Adrenal gland (tissue), 12 donors: ENCODE results near the gene SLC22A4. TPM values are rescaled to one million over a fixed set of nuclear protein-coding genes. Genes with fewer than 3 reads are reported as not detected.

Experiments used
- DNase-seq, 7 donors: peaks; one replicate each; pipeline ENCODE4 v3.0.0-alpha.2; 2019 to 2020
- H3K27ac ChIP-seq, 5 donors: fragments of 200-600 bp; sonication (generic) in 4 of 5; 1 replicate in 3 of 5; 2 replicates in 2 of 5; pipeline versions ENCODE4 v1.5.1 to v1.8.0; 2016 to 2020; ENCODE audit warnings: mild to moderate bottlenecking in 1 of 5
- H3K27me3 ChIP-seq: fragments of 200-600 bp; 2 replicates; pipeline ENCODE4 v1.8.0; 2021
- H3K36me3 ChIP-seq, 2 donors: fragments of 200-600 bp; replicated peaks in 1 of 2; 1 replicate in 1 of 2; 2 replicates in 1 of 2; pipeline versions ENCODE4 v1.5.1 to v1.8.0; 2018 to 2022
- H3K4me1 ChIP-seq, 2 donors: fragments of 200-600 bp; replicated peaks in 1 of 2; 1 replicate in 1 of 2; 2 replicates in 1 of 2; pipeline versions ENCODE4 v1.5.1 to v1.8.0; 2018 to 2021
- H3K4me3 ChIP-seq, 4 donors: fragments of 200-600 bp; sonication (generic) in 3 of 4; one replicate each; pipeline ENCODE4 v1.5.1; 2016 to 2018
- H3K9me3 ChIP-seq, 3 donors: fragments of 200-600 bp; sonication (generic) in 1 of 3; replicated peaks in 1 of 3; 1 replicate in 2 of 3; 2 replicates in 1 of 3; pipeline versions ENCODE4 v1.5.1 to v1.8.0; 2016 to 2021
- CTCF ChIP-seq, 6 experiments: fragments of 450-650 bp in 4 of 6; fragments of 200-600 bp in 2 of 6; sonication (generic) in 1 of 6; IDR thresholded peaks; 1 replicate in 5 of 6; 2 replicates in 1 of 6; pipeline versions ENCODE4 v1.5.1 to v1.8.0; 2016 to 2021; ENCODE audit warnings: antibody characterized with exemption in 6 of 6, mild to moderate bottlenecking in 2 of 6, moderate library complexity in 1 of 6
- POLR2A ChIP-seq, 2 donors: fragments of 450-650 bp; IDR thresholded peaks; one replicate each; pipeline ENCODE4 v1.6.1; 2017; ENCODE audit warnings: antibody characterized with exemption in 2 of 2, mild to moderate bottlenecking in 2 of 2, moderate library complexity in 1 of 2
- WGBS, 4 donors: extraction: QIAGEN DNeasy Blood & Tissue Kit in 2 of 4; methylation state at CpG; one replicate each; pipeline versions ENCODE4 v1.1.5 to v1.1.7; 2013 to 2017; 5-methylcytosine and 5-hydroxymethylcytosine counted together
- intact Hi-C, 2 donors: fragments of 100-400 bp; cut with DNase I; formaldehyde crosslinking; loops; one replicate each; pipeline versions ENCODE4 v1.14.1 to v1.15.0; 2022 to 2023
- microRNA-seq, 3 donors: library from miRNA; unstranded; fragments of <30 nt; microRNA quantifications; one replicate each; pipeline ENCODE4, GENCODE V29; 2017 to 2020
- polyA plus RNA-seq, 3 donors: library from polyadenylated mRNA; stranded (reverse); fragments of 200-250 nt in 2 of 3; fragments of 350-450 nt in 1 of 3; fragmentation: Illumina TruSeq in 1 of 3; extraction: RNeasy Lipid Tissue Mini Kit (QIAGEN cat#74804) in 1 of 3; gene quantifications; one replicate each; pipeline ENCODE4 v1.2.3, GENCODE V29; 2013 to 2014
- small RNA-seq, 2 donors: library from RNA; depleted of rRNA; stranded (forward); fragments of <200 nt; gene quantifications; one replicate each; pipeline ENCODE3, GENCODE V24; 2016
- total RNA-seq, 9 donors: library from RNA; depleted of rRNA in 4 of 9; stranded (reverse); fragments of >200 nt in 4 of 9; fragments of 120-200 nt in 1 of 9; fragmentation: NEBNext Ultra II Directional in 1 of 9; extraction: Animal tissue kit (Norgen Biotek cat#: 25700) in 1 of 9; gene quantifications; one replicate each; pipeline versions ENCODE4 v1.1.0 to v1.2.4, GENCODE V29; 2013 to 2023
- donor health status: healthy with polysubstance abuse.
- donor health status: Bipolar disorder and iron deficiency.
- donor health status: DM: yes; HTN: yes; CAD: no.
- donor health status: DM: no; HTN: no; CAD: no.
- donor health status: DM: no; HTN: no; CAD: no.
- donor health status: DM: yes; HTN: yes; CAD: no.

The SLC22A4 gene
- total and polyA plus RNA-seq, 12 donors = 1.4 to 8.2 (median 3.2) TPM

- Histone ChIP-seq H3K9me3 (no peaks in the 10 kb centered on the region), H3K27ac (no peak overlapping the region), H3K36me3 (peaks cover 0 to 24% of the 10 kb centered on the region in 2 donors), H3K27me3 (no peaks in the 10 kb centered on the region), H3K4me3 (no peak overlapping the region), H3K4me1 (peaks cover 8 to 18% of the 10 kb centered on the region in 2 donors)
- WGBS, 4 donors = 89 to 98% (median 95%) methylated on average over 5 to 6 of the region's 6 CpGs
- TF ChIP-seq POLR2A (IDR thresholded peaks at IDR 0.05) (no peak), CTCF (IDR thresholded peaks at IDR 0.05) (no peak)
- intact Hi-C loops = no loop called here
- no peak for DNase-seq
Measured at GRCh38 chr5:132392978-132393825, 99.0 kb downstream of the SLC22A4 start.

Small RNA genes lying within 50 kb of the gene (microRNA-seq; reads per million reads assigned to microRNA genes)
- gene MIR3936 = 0.38 to 0.85 (median 0.45) reads per million in 3 donors

Small RNA genes lying within 50 kb of the gene (small RNA-seq; reads per million reads assigned to genes)
- gene MIR3936 = 0 to 0.12 reads per million in 2 donors

Other genes with a start within 250 kb of the SLC22A4 start
- not detected for gene IL3, start 233.7 kb upstream of the SLC22A4 start, total RNA-seq
- not detected for gene IL3, start 233.7 kb upstream of the SLC22A4 start, polyA plus RNA-seq
- gene CSF2, start 220.6 kb upstream of the SLC22A4 start, total RNA-seq = under 1 TPM in 1 of 9 donors, not detected in 8; 0.31 TPM
- not detected for gene CSF2, start 220.6 kb upstream of the SLC22A4 start, polyA plus RNA-seq
- 10 to 100 TPM in 8 of 9 donors, 1 to 10 TPM in 1; 9.9 to 34.0 (median 16.3) TPM for gene P4HA2, start 66.5 kb upstream of the SLC22A4 start, total RNA-seq
- 10 to 100 TPM; 10.3 to 12.6 (median 11.6) TPM for gene P4HA2, start 66.5 kb upstream of the SLC22A4 start, polyA plus RNA-seq
- 10 to 100 TPM in 1 of 9 donors, 1 to 10 TPM in 7, under 1 TPM in 1; 0.87 to 11.7 (median 3.6) TPM for gene PDLIM4, start 36.7 kb upstream of the SLC22A4 start, total RNA-seq
- 10 to 100 TPM in 2 of 3 donors, 1 to 10 TPM in 1; 2.8 to 20.2 (median 14.3) TPM for gene PDLIM4, start 36.7 kb upstream of the SLC22A4 start, polyA plus RNA-seq
- 10 to 100 TPM in 8 of 9 donors, 1 to 10 TPM in 1; 4.4 to 24.1 (median 14.8) TPM for gene SLC22A5, start 75.3 kb downstream of the SLC22A4 start, total RNA-seq
- gene SLC22A5, start 75.3 kb downstream of the SLC22A4 start, polyA plus RNA-seq = 10 to 100 TPM in 1 of 3 donors, 1 to 10 TPM in 2; 9.6 to 12.6 (median 9.8) TPM
- gene IRF1, start 196.4 kb downstream of the SLC22A4 start, total RNA-seq = 100 to 1,000 TPM in 1 of 9 donors, 10 to 100 TPM in 7, 1 to 10 TPM in 1; 3.0 to 116 (median 24.4) TPM
- gene IRF1, start 196.4 kb downstream of the SLC22A4 start, polyA plus RNA-seq = 10 to 100 TPM in 2 of 3 donors, 1 to 10 TPM in 1; 9.0 to 20.0 (median 10.7) TPM
- not detected for gene IL5, start 249.1 kb downstream of the SLC22A4 start, total RNA-seq
- not detected for gene IL5, start 249.1 kb downstream of the SLC22A4 start, polyA plus RNA-seq